IMR-90 (cell line): ENCODE measurements around the gene CASP3. TPM values are rescaled to one million over a fixed set of nuclear protein-coding genes. Genes with fewer than 3 reads are reported as not detected.

ENCODE experiments used
- ATAC-seq: fragments of 200-7000 bp; cut with Tn5 transposase; 2 replicates; pipeline ENCODE4 v1.9.1; 2020; ENCODE audit warnings: low read depth, mild to moderate bottlenecking, moderate library complexity
- BruUV-seq: library from RNA; stranded (reverse); fragments of 400-500 nt; replicated peaks from 2 replicates; lab custom pipeline; 2021; lab: Mats Ljungman, UMichigan
- CTCF ChIA-PET: fragments of 300-600 bp; formaldehyde crosslinking; extraction: SDS; loops from one replicate; lab custom pipeline; 2021; ENCODE audit warnings: antibody characterized with exemption; lab: Yijun Ruan, JAX
- POLR2A ChIA-PET: fragments of 300-600 bp; sonication (Branson Sonifier 250); formaldehyde crosslinking; loops from one replicate; lab custom pipeline; 2022; ENCODE audit warnings: antibody characterized with exemption; ENCODE audit not compliant: unreplicated experiment; lab: Charles Lee
- DNase-seq: peaks from one replicate; pipeline ENCODE4 v3.0.0; 2013
- H2AFZ ChIP-seq: replicated peaks from 2 replicates; pipeline ENCODE3; 2013; ENCODE audit warnings: low read length, mild to moderate bottlenecking; ENCODE audit not compliant: poor library complexity
- H2AK5ac ChIP-seq: 2 replicates; pipeline ENCODE4 v1.6.1; 2013; ENCODE audit warnings: low read depth, low read length, inconsistent platforms
- H2AK9ac ChIP-seq: replicated peaks from 2 replicates; pipeline ENCODE3; 2013; ENCODE audit warnings: mild to moderate bottlenecking, low read depth, low read length, moderate library complexity; ENCODE audit not compliant: poor library complexity
- H2BK120ac ChIP-seq: 2 replicates; pipeline ENCODE4 v1.6.1; 2013; ENCODE audit warnings: low read depth, low read length, inconsistent platforms
- H2BK15ac ChIP-seq: 3 replicates; pipeline ENCODE4 v1.6.1; 2013; ENCODE audit warnings: low read depth, low read length, inconsistent platforms
- H2BK20ac ChIP-seq: 2 replicates; pipeline ENCODE4 v1.6.1; 2013; ENCODE audit warnings: low read depth, mild to moderate bottlenecking, inconsistent platforms, low read length, moderate library complexity
- H2BK5ac ChIP-seq: 2 replicates; pipeline ENCODE4 v1.6.1; 2013; ENCODE audit warnings: mild to moderate bottlenecking, low read depth, low read length, inconsistent platforms; ENCODE audit not compliant: poor library complexity, severe bottlenecking
- H3K14ac ChIP-seq: replicated peaks from 2 replicates; pipeline ENCODE4 v1.6.1; 2013; ENCODE audit warnings: low read depth, low read length, inconsistent platforms
- H3K18ac ChIP-seq: 2 replicates; pipeline ENCODE4 v1.6.1; 2013; ENCODE audit warnings: low read depth, low read length, control low read depth
- H3K23ac ChIP-seq: 2 replicates; pipeline ENCODE4 v1.6.1; 2013; ENCODE audit warnings: low read depth, low read length, inconsistent platforms
- H3K27ac ChIP-seq: 2 replicates; pipeline ENCODE4 v1.5.1; 2013; ENCODE audit warnings: mild to moderate bottlenecking, control low read depth, low read length; ENCODE audit not compliant: insufficient read depth
- H3K27me3 ChIP-seq: 2 replicates; pipeline ENCODE4 v1.6.1; 2013; ENCODE audit warnings: low read length; ENCODE audit not compliant: control insufficient read depth, insufficient read depth
- H3K36me3 ChIP-seq: 2 replicates; pipeline ENCODE4 v1.6.1; 2013; ENCODE audit warnings: low read length, mixed read lengths; ENCODE audit not compliant: control insufficient read depth, insufficient read depth
- H3K4ac ChIP-seq: 2 replicates; pipeline ENCODE4 v1.6.1; 2013; ENCODE audit warnings: low read depth, low read length, inconsistent platforms
- H3K4me1 ChIP-seq: 2 replicates; pipeline ENCODE4 v1.6.1; 2013; ENCODE audit warnings: low read length, mixed read lengths; ENCODE audit not compliant: control insufficient read depth, insufficient read depth
- H3K4me2 ChIP-seq: 2 replicates; pipeline ENCODE4 v1.6.1; 2013; ENCODE audit warnings: low read depth, mild to moderate bottlenecking, control low read depth, low read length, moderate library complexity
- H3K4me3 ChIP-seq: 2 replicates; pipeline ENCODE4 v1.5.1; 2013; ENCODE audit warnings: low read depth, mild to moderate bottlenecking, control low read depth, low read length, moderate library complexity; ENCODE audit not compliant: insufficient read depth
- H3K56ac ChIP-seq: 2 replicates; pipeline ENCODE4 v1.6.1; 2013; ENCODE audit warnings: low read length, inconsistent platforms; ENCODE audit not compliant: insufficient read depth; ENCODE audit errors: extremely low read depth
- H3K79me1 ChIP-seq, 2 experiments: 2 replicates each; pipeline ENCODE4 v1.6.1; 2013; ENCODE audit warnings: low read length in 2 of 2, inconsistent platforms in 1 of 2, low read depth in 1 of 2
- H3K9ac ChIP-seq: 2 replicates; pipeline ENCODE4 v1.6.1; 2013; ENCODE audit warnings: low read depth, low read length, control low read depth
- H3K9me1 ChIP-seq: 2 replicates; pipeline ENCODE4 v1.6.1; 2013; ENCODE audit warnings: low read length, inconsistent platforms; ENCODE audit not compliant: insufficient read depth
- H3K9me3 ChIP-seq: 2 replicates; pipeline ENCODE4 v1.6.1; 2013; ENCODE audit warnings: low read length; ENCODE audit not compliant: control insufficient read depth, insufficient read depth
- H4K20me1 ChIP-seq: 2 replicates; pipeline ENCODE4 v1.6.1; 2013; ENCODE audit warnings: low read length, inconsistent platforms; ENCODE audit not compliant: insufficient read depth
- H4K5ac ChIP-seq: 2 replicates; pipeline ENCODE4 v1.6.1; 2013; ENCODE audit warnings: mild to moderate bottlenecking, low read depth, low read length, control low read depth
- H4K8ac ChIP-seq, 2 experiments: 2 replicates each; pipeline ENCODE4 v1.6.1; 2013; ENCODE audit warnings: low read depth in 2 of 2, low read length in 2 of 2, control low read depth in 1 of 2, inconsistent platforms in 1 of 2
- H4K91ac ChIP-seq: 2 replicates; pipeline ENCODE4 v1.6.1; 2013; ENCODE audit warnings: low read depth, low read length, inconsistent platforms; ENCODE audit not compliant: insufficient read depth
- CEBPB ChIP-seq: IDR thresholded peaks from 2 replicates; pipeline ENCODE4 v1.6.1; 2012; ENCODE audit warnings: low read depth, low read length, improper control_type of control experiment
- CHD1 ChIP-seq: IDR thresholded peaks from 2 replicates; pipeline ENCODE4 v1.6.1; 2012; ENCODE audit warnings: low read depth, low read length, improper control_type of control experiment
- FOS ChIP-seq: fragments of 150-350 bp; IDR thresholded peaks from 2 replicates; pipeline ENCODE4 v1.6.1; 2016; ENCODE audit warnings: low read depth, low read length
- MAZ ChIP-seq: IDR thresholded peaks from 2 replicates; pipeline ENCODE4 v1.6.1; 2012; ENCODE audit warnings: low read depth, mild to moderate bottlenecking, low read length, improper control_type of control experiment, moderate library complexity, borderline replicate concordance
- NFE2L2 ChIP-seq: fragments of 150-350 bp; IDR thresholded peaks from 2 replicates; pipeline ENCODE4 v1.6.1; 2016; ENCODE audit warnings: low read depth, mild to moderate bottlenecking, low read length
- POLR2A ChIP-seq: IDR thresholded peaks from 2 replicates; pipeline ENCODE4 v1.6.1; 2012; ENCODE audit warnings: mild to moderate bottlenecking, low read depth, low read length
- RCOR1 ChIP-seq: IDR thresholded peaks from 2 replicates; pipeline ENCODE4 v1.6.1; 2012; ENCODE audit warnings: mild to moderate bottlenecking, low read length, improper control_type of control experiment; ENCODE audit not compliant: insufficient replicate concordance
- RFX5 ChIP-seq: IDR thresholded peaks from 2 replicates; pipeline ENCODE4 v1.8.0; 2012; ENCODE audit warnings: low read depth, mild to moderate bottlenecking, low read length, moderate library complexity
- WGBS, 2 experiments: methylation state at CpG; one replicate each; pipeline versions ENCODE4 v1.1.5 to v1.1.7; 2013; ENCODE audit warnings: missing lambda C conversion rate in 2 of 2; ENCODE audit not compliant: insufficient read length in 1 of 2; ENCODE audit errors: extremely low coverage in 2 of 2; 5-methylcytosine and 5-hydroxymethylcytosine counted together
- dilution Hi-C: fragments of 300-500 bp; cut with HindIII; formaldehyde crosslinking; loops from one replicate; pipeline ENCODE4 v1.14.3; 2018; ENCODE audit warnings: low sequenced_read_pairs; ENCODE audit not compliant: unreplicated experiment
- in situ Hi-C: fragments of 300-500 bp; cut with MboI; formaldehyde crosslinking; loops from 3 replicates; pipeline ENCODE4 v1.14.3; 2019; ENCODE audit warnings: low sequenced_read_pairs, inconsistent platforms, mixed read lengths
- intact Hi-C: fragments of 100-400 bp; cut with micrococcal nuclease; formaldehyde crosslinking; loops from 2 replicates; pipeline ENCODE4 v1.10.0; 2022
- polyA plus RNA-seq, 3 experiments: library from polyadenylated mRNA; depleted of rRNA; stranded (reverse); fragments of >200 nt; gene quantifications; 2 replicates each; pipeline ENCODE4 v1.2.3, GENCODE V29; 2012; ENCODE audit warnings: low replicate concordance in 1 of 3
- total RNA-seq: library from RNA; depleted of rRNA; stranded (reverse); fragments of >200 nt; gene quantifications from 2 replicates; pipeline ENCODE4 v1.2.3, GENCODE V29; 2012
- TF ChIP-seq, protein P1 (sequence below): fragments of 150-350 bp; IDR thresholded peaks from 2 replicates; pipeline ENCODE4 v1.6.1; 2016; ENCODE audit warnings: low read depth, mild to moderate bottlenecking, low read length, moderate library complexity, borderline replicate concordance

Gene CASP3
- total and polyA plus RNA-seq, 2 of the 4 experiments (the other 2 are of a cell fraction): 26.7 to 27.4 TPM

DNA sequence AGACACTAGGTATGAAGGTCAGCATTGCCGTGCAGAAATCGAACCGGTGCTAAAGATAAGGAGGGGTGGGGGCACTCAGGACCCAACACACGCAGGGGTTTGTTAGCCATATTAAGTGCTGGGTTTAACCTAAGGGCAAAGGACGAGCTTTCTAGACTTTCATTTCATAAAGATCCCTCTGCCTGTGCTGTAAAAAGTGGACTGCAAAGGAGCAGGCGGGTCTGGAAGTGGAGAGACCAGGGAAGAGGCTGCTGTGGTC, 1.3 kb downstream of the CASP3 start:
- no peak for DNase-seq
- H3K27me3 ChIP-seq: no peaks in the 10 kb centered on the region
- peak overlapping the region; percentile 56 for H2AK9ac ChIP-seq
- H2BK15ac ChIP-seq: no peak overlapping the region
- no peak overlapping the region for H2BK120ac ChIP-seq
- H3K14ac ChIP-seq: peak overlapping the region; percentile 2
- H3K4me3 ChIP-seq: peak overlapping the region; percentile 80
- no peak overlapping the region for H4K5ac ChIP-seq
- no peak overlapping the region; the same call in 1 of the 2 replicates for H3K18ac ChIP-seq
- H3K4me2 ChIP-seq: peak overlapping the region; percentile 99
- H2AFZ ChIP-seq: peak overlapping the region; percentile 92
- dilution Hi-C loops: no loop called here
- H3K79me1 ChIP-seq: peaks cover 30 to 39% of the 10 kb centered on the region in 2 experiments
- intact Hi-C loops: loop anchor here (2.0 to 10.0 kb wide), 4 partner anchors 99 to 385 kb away; partner anchors contain the start of gene IRF2
- WGBS, 2 experiments: 0% methylated on average over 1 of the region's 6 CpGs; no CpG with 5 or more reads in 1 of the 2 experiments
- H3K23ac ChIP-seq: peak overlapping the region; percentile 2; the same call in 1 of the 2 replicates
- H4K20me1 ChIP-seq: peaks cover 15% of the 10 kb centered on the region; the same call in 1 of the 2 replicates
- H2AK5ac ChIP-seq: no peak overlapping the region
- no peak overlapping the region for H4K91ac ChIP-seq
- no peak overlapping the region for H2BK20ac ChIP-seq
- in situ Hi-C loops: no loop called here
- peaks cover 6% of the 10 kb centered on the region for H3K4me1 ChIP-seq
- POLR2A ChIA-PET: no interaction called here
- CTCF ChIA-PET: interaction anchor here (0.9 kb wide), 1 partner anchor 384 kb away, joined by 4 read pairs; no protein-coding TSS in a partner anchor
- H3K36me3 ChIP-seq: peaks cover 2% of the 10 kb centered on the region; the same call in 1 of the 2 replicates
- peaks cover 3% of the 10 kb centered on the region; the same call in 1 of the 2 replicates for H3K9me1 ChIP-seq
- no peak for TF ChIP-seq CEBPB
- TF ChIP-seq CHD1: no peak
- TF ChIP-seq RFX5: no peak
- TF ChIP-seq FOS: no peak
- TF ChIP-seq MAZ: no peak
- TF ChIP-seq, protein P1, sequence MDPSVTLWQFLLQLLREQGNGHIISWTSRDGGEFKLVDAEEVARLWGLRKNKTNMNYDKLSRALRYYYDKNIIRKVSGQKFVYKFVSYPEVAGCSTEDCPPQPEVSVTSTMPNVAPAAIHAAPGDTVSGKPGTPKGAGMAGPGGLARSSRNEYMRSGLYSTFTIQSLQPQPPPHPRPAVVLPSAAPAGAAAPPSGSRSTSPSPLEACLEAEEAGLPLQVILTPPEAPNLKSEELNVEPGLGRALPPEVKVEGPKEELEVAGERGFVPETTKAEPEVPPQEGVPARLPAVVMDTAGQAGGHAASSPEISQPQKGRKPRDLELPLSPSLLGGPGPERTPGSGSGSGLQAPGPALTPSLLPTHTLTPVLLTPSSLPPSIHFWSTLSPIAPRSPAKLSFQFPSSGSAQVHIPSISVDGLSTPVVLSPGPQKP: no peak
- TF ChIP-seq NFE2L2: no peak
- TF ChIP-seq RCOR1: no peak
- no peak for TF ChIP-seq POLR2A
- peak overlapping the region; percentile 84 for H3K27ac ChIP-seq
- H4K8ac ChIP-seq: no peak overlapping the region
- peak overlapping the region; percentile 75 for H3K9ac ChIP-seq
- H2BK5ac ChIP-seq: peak overlapping the region; percentile 75
- no peaks in the 10 kb centered on the region for H3K9me3 ChIP-seq
- no peak for ATAC-seq
- peak overlapping the region; percentile 0; the same call in 1 of the 2 replicates for H3K4ac ChIP-seq
- BruUV-seq: no TSS peak
- H3K56ac ChIP-seq: no peak overlapping the region
